Prostate gland (tissue), 2 donors: ENCODE data around the gene DPP10.

ENCODE experiments used
- POLR2A ChIP-seq: fragments of 450-650 bp; IDR thresholded peaks from one replicate; pipeline ENCODE4 v1.6.1; 2016; ENCODE audit warnings: antibody characterized with exemption, mild to moderate bottlenecking
- POLR2AphosphoS5 ChIP-seq: sonication (generic); formaldehyde crosslinking; IDR thresholded peaks from one replicate; pipeline ENCODE4 v1.6.1; 2017; ENCODE audit warnings: antibody characterized with exemption
- TF ChIP-seq, protein P1 (sequence below), 4 experiments: fragments of 200-600 bp in 2 of 4; fragments of 450-650 bp in 2 of 4; sonication (generic) in 2 of 4; IDR thresholded peaks; 1 replicate in 3 of 4; 2 replicates in 1 of 4; pipeline ENCODE4 v1.5.1; 2016 to 2019; ENCODE audit warnings: antibody characterized with exemption in 4 of 4, mild to moderate bottlenecking in 2 of 4, moderate library complexity in 2 of 4

DNA sequence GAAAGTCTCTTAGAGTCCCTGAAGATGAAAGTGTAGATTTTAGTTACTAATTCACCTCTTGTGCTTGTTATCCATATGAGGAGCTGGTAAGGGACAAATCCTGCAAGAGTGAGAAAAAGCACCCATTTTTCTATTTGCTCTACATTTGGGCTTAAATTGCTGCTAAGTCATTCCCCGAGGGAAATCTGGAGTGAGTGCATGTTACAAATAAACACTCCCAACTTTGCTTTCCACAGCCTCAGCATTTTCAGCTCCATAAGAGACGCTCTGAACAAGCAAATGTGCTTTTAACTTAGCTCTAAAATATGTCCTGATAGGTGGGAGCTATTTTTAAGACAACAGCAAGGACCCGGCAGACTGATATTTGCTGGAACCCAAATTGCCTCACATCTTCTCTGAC is 126.7 kb downstream of the DPP10 start:
- TF ChIP-seq, protein P1, sequence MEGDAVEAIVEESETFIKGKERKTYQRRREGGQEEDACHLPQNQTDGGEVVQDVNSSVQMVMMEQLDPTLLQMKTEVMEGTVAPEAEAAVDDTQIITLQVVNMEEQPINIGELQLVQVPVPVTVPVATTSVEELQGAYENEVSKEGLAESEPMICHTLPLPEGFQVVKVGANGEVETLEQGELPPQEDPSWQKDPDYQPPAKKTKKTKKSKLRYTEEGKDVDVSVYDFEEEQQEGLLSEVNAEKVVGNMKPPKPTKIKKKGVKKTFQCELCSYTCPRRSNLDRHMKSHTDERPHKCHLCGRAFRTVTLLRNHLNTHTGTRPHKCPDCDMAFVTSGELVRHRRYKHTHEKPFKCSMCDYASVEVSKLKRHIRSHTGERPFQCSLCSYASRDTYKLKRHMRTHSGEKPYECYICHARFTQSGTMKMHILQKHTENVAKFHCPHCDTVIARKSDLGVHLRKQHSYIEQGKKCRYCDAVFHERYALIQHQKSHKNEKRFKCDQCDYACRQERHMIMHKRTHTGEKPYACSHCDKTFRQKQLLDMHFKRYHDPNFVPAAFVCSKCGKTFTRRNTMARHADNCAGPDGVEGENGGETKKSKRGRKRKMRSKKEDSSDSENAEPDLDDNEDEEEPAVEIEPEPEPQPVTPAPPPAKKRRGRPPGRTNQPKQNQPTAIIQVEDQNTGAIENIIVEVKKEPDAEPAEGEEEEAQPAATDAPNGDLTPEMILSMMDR (IDR thresholded peaks at IDR 0.05): no peak
- no peak for TF ChIP-seq POLR2A
- no peak for TF ChIP-seq POLR2AphosphoS5
